IMR-90 (cell line): ENCODE results near the gene RIPOR3. TPM values are rescaled to one million over a fixed set of nuclear protein-coding genes. Genes with fewer than 3 reads are reported as not detected.
A peak's percentile ranks its signal among the peaks of the same experiment; 100 is the strongest.

ENCODE experiments used
- ATAC-seq: fragments of 200-7000 bp; cut with Tn5 transposase; 2 replicates; pipeline ENCODE4 v1.9.1; 2020; ENCODE audit warnings: low read depth, mild to moderate bottlenecking, moderate library complexity
- BruUV-seq: library from RNA; stranded (reverse); fragments of 400-500 nt; replicated peaks from 2 replicates; lab custom pipeline; 2021; lab: Mats Ljungman, UMichigan
- CTCF ChIA-PET: fragments of 300-600 bp; formaldehyde crosslinking; extraction: SDS; loops from one replicate; lab custom pipeline; 2021; ENCODE audit warnings: antibody characterized with exemption; lab: Yijun Ruan, JAX
- POLR2A ChIA-PET: fragments of 300-600 bp; sonication (Branson Sonifier 250); formaldehyde crosslinking; loops from one replicate; lab custom pipeline; 2022; ENCODE audit warnings: antibody characterized with exemption; ENCODE audit not compliant: unreplicated experiment; lab: Charles Lee
- DNase-seq: peaks from one replicate; pipeline ENCODE4 v3.0.0; 2013
- H2AFZ ChIP-seq: replicated peaks from 2 replicates; pipeline ENCODE3; 2013; ENCODE audit warnings: low read length, mild to moderate bottlenecking; ENCODE audit not compliant: poor library complexity
- H2AK5ac ChIP-seq: 2 replicates; pipeline ENCODE4 v1.6.1; 2013; ENCODE audit warnings: low read depth, low read length, inconsistent platforms
- H2AK9ac ChIP-seq: replicated peaks from 2 replicates; pipeline ENCODE3; 2013; ENCODE audit warnings: mild to moderate bottlenecking, low read depth, low read length, moderate library complexity; ENCODE audit not compliant: poor library complexity
- H2BK120ac ChIP-seq: 2 replicates; pipeline ENCODE4 v1.6.1; 2013; ENCODE audit warnings: low read depth, low read length, inconsistent platforms
- H2BK15ac ChIP-seq: 3 replicates; pipeline ENCODE4 v1.6.1; 2013; ENCODE audit warnings: low read depth, low read length, inconsistent platforms
- H2BK20ac ChIP-seq: 2 replicates; pipeline ENCODE4 v1.6.1; 2013; ENCODE audit warnings: low read depth, mild to moderate bottlenecking, inconsistent platforms, low read length, moderate library complexity
- H2BK5ac ChIP-seq: 2 replicates; pipeline ENCODE4 v1.6.1; 2013; ENCODE audit warnings: mild to moderate bottlenecking, low read depth, low read length, inconsistent platforms; ENCODE audit not compliant: poor library complexity, severe bottlenecking
- H3K14ac ChIP-seq: replicated peaks from 2 replicates; pipeline ENCODE4 v1.6.1; 2013; ENCODE audit warnings: low read depth, low read length, inconsistent platforms
- H3K18ac ChIP-seq: 2 replicates; pipeline ENCODE4 v1.6.1; 2013; ENCODE audit warnings: low read depth, low read length, control low read depth
- H3K23ac ChIP-seq: 2 replicates; pipeline ENCODE4 v1.6.1; 2013; ENCODE audit warnings: low read depth, low read length, inconsistent platforms
- H3K27ac ChIP-seq: 2 replicates; pipeline ENCODE4 v1.5.1; 2013; ENCODE audit warnings: mild to moderate bottlenecking, control low read depth, low read length; ENCODE audit not compliant: insufficient read depth
- H3K27me3 ChIP-seq: 2 replicates; pipeline ENCODE4 v1.6.1; 2013; ENCODE audit warnings: low read length; ENCODE audit not compliant: control insufficient read depth, insufficient read depth
- H3K36me3 ChIP-seq: 2 replicates; pipeline ENCODE4 v1.6.1; 2013; ENCODE audit warnings: low read length, mixed read lengths; ENCODE audit not compliant: control insufficient read depth, insufficient read depth
- H3K4ac ChIP-seq: 2 replicates; pipeline ENCODE4 v1.6.1; 2013; ENCODE audit warnings: low read depth, low read length, inconsistent platforms
- H3K4me1 ChIP-seq: 2 replicates; pipeline ENCODE4 v1.6.1; 2013; ENCODE audit warnings: low read length, mixed read lengths; ENCODE audit not compliant: control insufficient read depth, insufficient read depth
- H3K4me2 ChIP-seq: 2 replicates; pipeline ENCODE4 v1.6.1; 2013; ENCODE audit warnings: low read depth, mild to moderate bottlenecking, control low read depth, low read length, moderate library complexity
- H3K4me3 ChIP-seq: 2 replicates; pipeline ENCODE4 v1.5.1; 2013; ENCODE audit warnings: low read depth, mild to moderate bottlenecking, control low read depth, low read length, moderate library complexity; ENCODE audit not compliant: insufficient read depth
- H3K56ac ChIP-seq: 2 replicates; pipeline ENCODE4 v1.6.1; 2013; ENCODE audit warnings: low read length, inconsistent platforms; ENCODE audit not compliant: insufficient read depth; ENCODE audit errors: extremely low read depth
- H3K79me1 ChIP-seq, 2 experiments: 2 replicates each; pipeline ENCODE4 v1.6.1; 2013; ENCODE audit warnings: low read length in 2 of 2, inconsistent platforms in 1 of 2, low read depth in 1 of 2
- H3K9ac ChIP-seq: 2 replicates; pipeline ENCODE4 v1.6.1; 2013; ENCODE audit warnings: low read depth, low read length, control low read depth
- H3K9me1 ChIP-seq: 2 replicates; pipeline ENCODE4 v1.6.1; 2013; ENCODE audit warnings: low read length, inconsistent platforms; ENCODE audit not compliant: insufficient read depth
- H3K9me3 ChIP-seq: 2 replicates; pipeline ENCODE4 v1.6.1; 2013; ENCODE audit warnings: low read length; ENCODE audit not compliant: control insufficient read depth, insufficient read depth
- H4K20me1 ChIP-seq: 2 replicates; pipeline ENCODE4 v1.6.1; 2013; ENCODE audit warnings: low read length, inconsistent platforms; ENCODE audit not compliant: insufficient read depth
- H4K5ac ChIP-seq: 2 replicates; pipeline ENCODE4 v1.6.1; 2013; ENCODE audit warnings: mild to moderate bottlenecking, low read depth, low read length, control low read depth
- H4K8ac ChIP-seq, 2 experiments: 2 replicates each; pipeline ENCODE4 v1.6.1; 2013; ENCODE audit warnings: low read depth in 2 of 2, low read length in 2 of 2, control low read depth in 1 of 2, inconsistent platforms in 1 of 2
- H4K91ac ChIP-seq: 2 replicates; pipeline ENCODE4 v1.6.1; 2013; ENCODE audit warnings: low read depth, low read length, inconsistent platforms; ENCODE audit not compliant: insufficient read depth
- BHLHE40 ChIP-seq: fragments of 150-350 bp; IDR thresholded peaks from 2 replicates; pipeline ENCODE4 v1.6.1; 2016; ENCODE audit warnings: mild to moderate bottlenecking, low read depth, low read length
- CHD1 ChIP-seq: IDR thresholded peaks from 2 replicates; pipeline ENCODE4 v1.6.1; 2012; ENCODE audit warnings: low read depth, low read length, improper control_type of control experiment
- RAD21 ChIP-seq: IDR thresholded peaks from 2 replicates; pipeline ENCODE4 v1.6.1; 2012; ENCODE audit warnings: low read length, improper control_type of control experiment
- RFX5 ChIP-seq: IDR thresholded peaks from 2 replicates; pipeline ENCODE4 v1.8.0; 2012; ENCODE audit warnings: low read depth, mild to moderate bottlenecking, low read length, moderate library complexity
- SMC3 ChIP-seq: fragments of 150-350 bp; IDR thresholded peaks from 2 replicates; pipeline ENCODE4 v1.6.1; 2016; ENCODE audit warnings: low read depth, mild to moderate bottlenecking, antibody characterized with exemption, low read length, moderate library complexity
- WGBS, 2 experiments: methylation state at CpG; one replicate each; pipeline versions ENCODE4 v1.1.5 to v1.1.7; 2013; ENCODE audit warnings: missing lambda C conversion rate in 2 of 2; ENCODE audit not compliant: insufficient read length in 1 of 2; ENCODE audit errors: extremely low coverage in 2 of 2; 5-methylcytosine and 5-hydroxymethylcytosine counted together
- dilution Hi-C: fragments of 300-500 bp; cut with HindIII; formaldehyde crosslinking; loops from one replicate; pipeline ENCODE4 v1.14.3; 2018; ENCODE audit warnings: low sequenced_read_pairs; ENCODE audit not compliant: unreplicated experiment
- in situ Hi-C: fragments of 300-500 bp; cut with MboI; formaldehyde crosslinking; loops from 3 replicates; pipeline ENCODE4 v1.14.3; 2019; ENCODE audit warnings: low sequenced_read_pairs, inconsistent platforms, mixed read lengths
- intact Hi-C: fragments of 100-400 bp; cut with micrococcal nuclease; formaldehyde crosslinking; loops from 2 replicates; pipeline ENCODE4 v1.10.0; 2022
- polyA plus RNA-seq, 3 experiments: library from polyadenylated mRNA; depleted of rRNA; stranded (reverse); fragments of >200 nt; gene quantifications; 2 replicates each; pipeline ENCODE4 v1.2.3, GENCODE V29; 2012; ENCODE audit warnings: low replicate concordance in 1 of 3
- total RNA-seq: library from RNA; depleted of rRNA; stranded (reverse); fragments of >200 nt; gene quantifications from 2 replicates; pipeline ENCODE4 v1.2.3, GENCODE V29; 2012

The RIPOR3 gene
- total and polyA plus RNA-seq, 2 of the 4 experiments (the other 2 are of a cell fraction): 0.54 to 1.7 TPM

- H3K4me1 ChIP-seq: peaks cover 25% of the 10 kb centered on the region
- peaks cover 7% of the 10 kb centered on the region for H3K9me1 ChIP-seq
- peak overlapping the region; percentile 68; the same call in 1 of the 2 replicates for H3K23ac ChIP-seq
- peak overlapping the region; percentile 31 for H4K5ac ChIP-seq
- peak overlapping the region; percentile 82 for H3K14ac ChIP-seq
- H3K9ac ChIP-seq: peak overlapping the region; percentile 55
- no peaks in the 10 kb centered on the region for H4K20me1 ChIP-seq
- peak; percentile 73 for ATAC-seq
- intact Hi-C loops: loop anchor here (2.0 kb wide), 1 partner anchor 39 kb away; the partner anchor contains the start of gene PARD6B
- no TSS peak for BruUV-seq
- peak; percentile 69 for DNase-seq
- H2AK9ac ChIP-seq: peak overlapping the region; percentile 73
- H2BK20ac ChIP-seq: peak overlapping the region; percentile 60
- peak overlapping the region; percentile 54 for H3K27ac ChIP-seq
- dilution Hi-C loops: no loop called here
- ChIA-PET POLR2A (interaction anchor here (0.5 kb wide), 1 partner anchor 11 kb away, joined by 7 read pairs; no protein-coding TSS in a partner anchor), CTCF (interaction anchor here (1.0 to 1.1 kb wide), 2 partner anchors 22 to 40 kb away, joined by 3 to 4 read pairs; no protein-coding TSS in a partner anchor)
- peak overlapping the region; percentile 92 for H2AFZ ChIP-seq
- peak overlapping the region; percentile 85; the same call in 2 of the 3 replicates for H2BK15ac ChIP-seq
- in situ Hi-C loops: no loop called here
- H2BK5ac ChIP-seq: no peak overlapping the region
- H3K36me3 ChIP-seq: no peaks in the 10 kb centered on the region
- peak overlapping the region; percentile 20 for H3K4me3 ChIP-seq
- TF ChIP-seq SMC3: no peak
- TF ChIP-seq BHLHE40: no peak
- TF ChIP-seq RFX5: no peak
- TF ChIP-seq CHD1: no peak
- no peak for TF ChIP-seq RAD21
- 37% methylated on average over 6 of the region's 23 CpGs; no CpG with 5 or more reads in 1 of the 2 experiments for WGBS, 2 experiments
- H2BK120ac ChIP-seq: peak overlapping the region; percentile 93
- H2AK5ac ChIP-seq: peak overlapping the region; percentile 90
- H3K79me1 ChIP-seq: peaks cover 0 to 10% of the 10 kb centered on the region in 2 experiments; a peak in 1 of 4 replicates
- H3K4ac ChIP-seq: peak overlapping the region; percentile 92
- H4K91ac ChIP-seq: peak overlapping the region; percentile 73
- H3K18ac ChIP-seq: peak overlapping the region; percentile 90
- no peak overlapping the region for H3K56ac ChIP-seq
- H3K9me3 ChIP-seq: no peaks in the 10 kb centered on the region
- H4K8ac ChIP-seq: peak overlapping the region; percentile 70 to 93; a peak in 3 of 4 replicates
- no peaks in the 10 kb centered on the region for H3K27me3 ChIP-seq
- H3K4me2 ChIP-seq: peak overlapping the region; percentile 75
Measured at GRCh38 chr20:50691573-50692551, 520 bp upstream of the RIPOR3 start.
